ENCODE results near the gene RPS6KA5.

DNA sequence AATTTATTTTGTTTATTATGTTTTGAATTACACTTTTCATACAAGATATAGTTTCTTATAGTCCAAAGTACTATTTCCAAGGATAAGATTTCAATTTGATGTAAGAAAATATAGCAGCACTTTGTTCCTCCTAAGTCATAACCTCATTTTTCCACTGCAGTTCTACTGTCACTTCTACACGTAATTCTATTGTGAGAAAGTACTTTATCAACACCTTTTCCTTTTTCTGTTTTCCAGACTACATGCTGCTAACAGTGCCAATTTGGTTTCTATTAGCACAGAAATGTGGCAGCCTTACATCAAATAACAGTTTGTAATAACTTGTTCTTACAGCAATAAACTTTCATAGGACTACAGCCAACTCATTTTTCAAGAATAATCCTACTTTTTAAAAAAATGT lies 45.0 kb downstream of the RPS6KA5 start:
- TF ChIP-seq CTCF (IDR thresholded peaks at IDR 0.05) (no peak), REST (IDR thresholded peaks at IDR 0.05; ENCODE audit: insufficient read depth in 1 of 2, low read depth in 2 of 2, low read length in 1 of 2) (no peak), POLR2AphosphoS5 (IDR thresholded peaks at IDR 0.05; ENCODE audit: low read depth, low read length) (no peak), TCF7L2 (IDR thresholded peaks at IDR 0.05; ENCODE audit: low read depth, low read length) (no peak), SIN3A (IDR thresholded peaks at IDR 0.05; ENCODE audit: borderline replicate concordance, insufficient read depth, low read depth, low read length) (no peak)
